Endometrium (tissue), 2 donors: Measurements from ENCODE around the gene SLC7A6.

Source experiments
- FAIRE-seq: peaks from 2 replicates; lab custom pipeline; 2012; peaks lifted over from hg19 to GRCh38; lab: Jason Lieb, UNC
- donor health status: control.
- donor health status: control.

SLC7A6 gene

DNA sequence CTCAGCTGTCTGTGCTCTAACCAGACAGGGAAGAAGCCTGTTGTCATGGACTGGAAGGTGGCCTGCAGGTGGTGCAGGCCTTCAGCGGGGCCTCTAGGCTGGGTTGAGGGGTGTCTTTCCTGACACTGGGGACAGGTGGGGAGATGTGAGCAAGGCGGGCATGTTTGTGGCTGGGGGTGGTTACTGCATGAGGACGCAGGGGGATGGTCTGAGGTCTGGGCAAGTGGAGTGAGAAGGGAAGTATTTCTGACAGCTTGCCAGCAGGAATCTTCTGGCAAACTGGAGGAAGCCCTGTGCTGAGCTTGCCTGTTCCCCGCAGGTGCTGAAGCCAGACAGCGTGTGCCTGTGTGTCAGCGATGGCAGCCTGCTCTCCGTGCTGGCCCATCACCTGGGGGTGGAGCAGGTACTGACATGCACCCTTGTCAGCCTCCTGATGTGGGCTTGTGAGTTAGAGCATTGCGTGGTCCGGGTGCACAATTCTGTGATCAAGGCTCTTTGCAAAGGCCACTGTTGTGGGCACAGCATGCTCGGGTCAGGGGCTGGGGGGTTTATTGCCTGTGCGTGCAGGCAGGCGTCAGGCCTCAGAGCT, 82.7 kb downstream of the SLC7A6 start:
- no peak for FAIRE-seq

DNA sequence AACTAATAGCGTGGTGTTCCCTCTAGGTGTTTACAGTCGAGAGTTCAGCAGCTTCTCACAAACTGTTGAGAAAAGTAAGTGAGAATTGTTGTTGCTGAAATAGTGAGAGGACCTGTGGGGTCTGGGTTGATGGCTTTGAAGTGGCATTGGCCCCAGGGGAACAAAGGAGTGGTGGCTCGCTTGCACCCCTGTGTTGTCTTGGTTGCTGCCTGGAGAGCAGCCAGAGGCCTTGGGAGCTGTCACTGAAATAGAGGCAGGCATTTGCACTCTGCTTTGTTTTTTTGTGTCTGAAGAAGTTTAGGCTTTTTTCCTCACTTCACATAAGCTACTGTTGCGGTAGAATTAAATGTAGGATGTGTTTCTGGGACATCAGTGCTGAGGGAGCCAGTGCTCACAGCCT, 83.3 kb downstream of the SLC7A6 start:
- FAIRE-seq, result no peak

DNA sequence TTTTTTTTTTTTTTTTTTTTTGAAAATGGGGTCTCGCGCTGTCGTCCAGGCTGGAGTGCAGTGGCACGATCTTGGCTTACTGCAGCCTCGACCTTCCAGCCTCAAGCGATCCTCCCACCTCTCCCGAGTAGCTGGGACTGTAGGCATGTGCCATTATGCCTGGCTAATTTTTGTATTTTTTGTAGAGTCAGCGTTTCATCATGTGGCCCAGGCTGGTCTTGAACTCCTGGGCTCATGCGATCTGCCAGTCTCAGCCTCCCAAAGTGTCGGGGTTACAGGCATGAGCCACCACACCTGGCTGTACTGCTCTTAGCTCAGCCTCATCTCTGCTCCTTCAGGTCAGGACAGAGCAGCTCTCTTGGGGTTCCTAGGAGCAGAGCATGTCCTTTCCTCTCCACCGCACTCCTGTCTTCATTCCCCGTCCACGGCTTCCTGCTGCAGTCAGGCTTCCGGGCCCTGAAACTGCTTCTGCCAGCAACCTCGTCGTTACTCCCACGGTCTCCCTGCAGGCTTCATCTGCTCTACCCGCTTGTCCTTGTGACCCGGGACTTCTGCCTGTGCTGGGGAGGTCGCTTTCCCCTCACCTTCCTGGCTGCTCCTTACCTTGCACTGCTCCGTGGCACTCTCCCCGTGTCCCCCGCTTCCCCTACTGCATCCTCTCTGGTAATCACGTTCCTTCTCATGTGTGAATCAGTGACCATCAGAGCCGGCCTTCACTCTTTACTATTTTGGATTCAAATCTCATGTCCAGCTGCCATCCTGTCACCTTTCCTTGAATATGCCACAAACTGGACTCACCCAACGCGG, 84.5 kb downstream of the SLC7A6 start:
- FAIRE-seq, result no peak

DNA sequence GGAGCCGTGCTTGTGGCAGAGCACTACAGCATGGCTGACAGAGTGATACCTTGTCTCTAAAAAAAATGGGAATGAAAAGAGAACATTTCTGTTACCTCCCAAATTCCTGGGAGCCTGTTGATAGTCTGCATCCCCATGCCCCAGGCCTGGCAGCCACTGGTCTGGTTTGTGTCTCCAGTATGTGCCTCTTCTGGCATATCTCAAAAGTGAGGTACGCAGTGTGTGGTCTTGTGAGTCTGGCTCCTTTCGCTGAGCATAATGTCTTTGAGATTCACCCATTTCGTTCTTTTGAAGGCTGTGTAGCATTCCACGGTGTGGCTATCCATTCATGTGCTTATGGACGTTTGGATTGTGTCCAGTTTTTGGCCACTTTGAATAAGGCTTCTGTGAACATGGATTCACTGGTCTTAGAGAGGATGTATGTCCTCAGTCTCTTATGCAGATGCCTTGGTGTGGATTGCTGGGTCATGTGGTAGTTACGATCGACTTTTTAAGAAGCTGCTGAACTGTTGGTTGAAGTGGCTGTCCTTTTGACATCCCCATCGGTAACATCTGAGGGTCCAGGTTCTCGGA, 85.6 kb downstream of the SLC7A6 start:
- FAIRE-seq, result no peak

DNA sequence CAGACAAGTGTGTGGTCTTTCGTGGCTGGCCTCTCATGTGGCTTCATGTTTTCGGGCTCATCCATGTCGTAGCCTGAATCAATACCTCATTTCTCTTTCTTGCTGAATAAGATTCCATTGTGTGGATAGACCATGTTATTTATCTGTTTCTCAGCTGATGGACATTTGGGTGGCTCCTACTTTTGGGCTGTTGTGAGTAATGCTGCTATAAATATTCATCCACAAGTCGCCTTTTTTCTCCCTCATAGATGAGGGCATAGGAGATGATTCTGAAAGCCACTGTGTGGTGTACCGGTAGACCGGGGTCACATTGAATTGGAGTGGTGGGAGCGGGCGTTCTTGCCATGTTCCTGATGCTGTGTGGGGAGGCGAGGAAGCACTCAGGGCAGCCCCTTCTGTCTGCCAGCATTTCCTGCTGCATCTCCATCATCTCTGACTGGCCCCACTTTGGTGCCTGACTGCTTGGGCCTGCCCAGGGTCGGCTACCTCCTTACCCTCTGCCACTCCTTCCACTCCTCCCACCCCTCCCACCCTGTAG, 86.6 kb downstream of the SLC7A6 start:
- no peak for FAIRE-seq
